AG10803 (cell line): Measurements from ENCODE around the gene ITIH1.

Source experiments
- DNase-seq: peaks from one replicate; pipeline ENCODE4 v3.0.0; 2010; ENCODE audit warnings: low read depth
- H3K4me3 ChIP-seq: 2 replicates; pipeline ENCODE4 v1.5.1; 2011; ENCODE audit warnings: mild to moderate bottlenecking, low read length, control low read depth
- TF ChIP-seq, protein P1 (sequence below): conservative IDR thresholded peaks from 2 replicates; pipeline ENCODE4 v1.5.1; 2011; ENCODE audit warnings: mild to moderate bottlenecking, low read length, control low read depth, inconsistent platforms

ITIH1 gene

DNA sequence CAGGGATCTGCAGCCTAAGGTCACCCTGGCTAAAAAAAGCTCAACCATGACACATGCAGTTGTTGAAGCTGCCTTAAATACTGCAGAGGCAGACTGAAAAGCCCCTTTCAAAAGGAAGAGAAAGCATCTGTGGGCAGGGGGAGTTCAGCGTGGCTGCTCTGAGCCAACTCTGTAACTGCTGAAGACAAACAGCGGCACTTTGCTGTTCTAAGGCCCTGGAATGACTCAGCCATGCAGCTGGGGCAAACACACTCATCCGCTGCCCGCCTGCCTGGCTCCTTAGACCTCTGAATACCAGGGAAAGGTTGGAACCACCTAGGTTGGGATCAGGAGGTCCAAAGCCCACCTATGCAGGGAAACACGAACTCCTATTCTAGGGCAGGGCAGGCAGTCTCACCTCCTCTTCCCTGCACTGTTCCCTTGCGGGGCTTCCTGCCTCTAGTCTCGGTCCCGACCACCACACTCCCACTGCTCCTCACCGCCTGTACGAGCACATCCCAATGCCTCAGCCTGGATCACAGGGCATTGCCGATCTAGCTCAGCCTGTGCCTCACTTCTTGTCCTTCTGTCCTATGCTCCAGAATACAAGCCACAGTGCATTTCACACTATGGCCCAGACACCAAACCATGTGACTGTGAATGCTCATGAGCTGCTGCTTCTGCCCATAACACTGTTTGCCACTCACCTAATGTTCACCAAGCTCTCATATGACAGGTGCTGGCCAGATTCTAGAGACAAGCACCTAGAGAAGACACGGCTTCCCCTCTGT is 64.0 kb downstream of the ITIH1 start:
- TF ChIP-seq, protein P1, sequence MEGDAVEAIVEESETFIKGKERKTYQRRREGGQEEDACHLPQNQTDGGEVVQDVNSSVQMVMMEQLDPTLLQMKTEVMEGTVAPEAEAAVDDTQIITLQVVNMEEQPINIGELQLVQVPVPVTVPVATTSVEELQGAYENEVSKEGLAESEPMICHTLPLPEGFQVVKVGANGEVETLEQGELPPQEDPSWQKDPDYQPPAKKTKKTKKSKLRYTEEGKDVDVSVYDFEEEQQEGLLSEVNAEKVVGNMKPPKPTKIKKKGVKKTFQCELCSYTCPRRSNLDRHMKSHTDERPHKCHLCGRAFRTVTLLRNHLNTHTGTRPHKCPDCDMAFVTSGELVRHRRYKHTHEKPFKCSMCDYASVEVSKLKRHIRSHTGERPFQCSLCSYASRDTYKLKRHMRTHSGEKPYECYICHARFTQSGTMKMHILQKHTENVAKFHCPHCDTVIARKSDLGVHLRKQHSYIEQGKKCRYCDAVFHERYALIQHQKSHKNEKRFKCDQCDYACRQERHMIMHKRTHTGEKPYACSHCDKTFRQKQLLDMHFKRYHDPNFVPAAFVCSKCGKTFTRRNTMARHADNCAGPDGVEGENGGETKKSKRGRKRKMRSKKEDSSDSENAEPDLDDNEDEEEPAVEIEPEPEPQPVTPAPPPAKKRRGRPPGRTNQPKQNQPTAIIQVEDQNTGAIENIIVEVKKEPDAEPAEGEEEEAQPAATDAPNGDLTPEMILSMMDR, result no peak
- no peak for DNase-seq
- no peak overlapping the region for H3K4me3 ChIP-seq
